ENCODE measurements around the gene BIRC7.

DNA sequence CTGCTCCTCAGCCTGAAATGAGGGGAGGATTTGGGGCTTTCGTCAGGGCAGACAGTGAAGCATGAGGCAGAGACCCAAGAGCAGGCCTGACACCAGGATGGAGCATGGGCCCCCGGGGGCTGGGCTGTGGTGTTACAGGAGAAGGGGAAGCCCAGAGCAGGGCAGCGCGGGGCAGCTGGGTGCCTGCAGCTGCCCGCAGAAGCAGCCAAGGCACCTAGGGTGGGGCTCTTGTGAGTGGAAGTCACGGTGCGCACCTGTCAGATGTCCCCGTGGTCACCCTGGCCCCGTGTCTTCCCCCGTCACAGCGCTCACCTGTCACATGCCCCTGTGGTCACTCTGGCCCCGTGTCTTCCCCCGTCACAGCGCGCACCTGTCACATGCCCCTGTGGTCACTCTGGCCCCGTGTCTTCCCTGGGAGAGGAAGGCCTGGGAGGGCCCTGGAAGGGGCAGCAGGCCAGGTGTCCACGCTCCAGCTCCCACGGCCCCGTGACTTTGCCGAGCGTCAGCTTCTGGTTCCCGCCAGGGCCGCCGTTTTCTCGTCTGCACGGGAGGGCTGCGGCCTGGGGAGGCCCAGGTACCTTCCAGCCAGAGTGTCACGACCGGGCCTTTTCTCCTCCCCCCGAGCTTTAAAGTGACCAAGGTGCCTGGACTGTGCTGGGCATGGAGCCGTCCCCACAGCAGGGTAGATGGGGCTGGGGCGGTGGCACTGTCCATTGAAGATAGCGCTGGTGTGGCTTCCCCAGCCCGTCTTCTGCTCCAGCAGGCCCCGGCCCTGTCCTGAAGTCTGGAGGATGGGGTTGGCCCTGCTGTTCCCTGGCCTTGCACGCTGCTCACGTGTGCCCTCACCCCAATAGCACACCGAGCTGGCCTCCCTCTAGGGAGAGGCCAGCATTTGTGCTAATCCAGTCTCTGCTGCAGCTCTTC is 46.3 kb downstream of the BIRC7 start:
- TF ChIP-seq, protein P1, sequence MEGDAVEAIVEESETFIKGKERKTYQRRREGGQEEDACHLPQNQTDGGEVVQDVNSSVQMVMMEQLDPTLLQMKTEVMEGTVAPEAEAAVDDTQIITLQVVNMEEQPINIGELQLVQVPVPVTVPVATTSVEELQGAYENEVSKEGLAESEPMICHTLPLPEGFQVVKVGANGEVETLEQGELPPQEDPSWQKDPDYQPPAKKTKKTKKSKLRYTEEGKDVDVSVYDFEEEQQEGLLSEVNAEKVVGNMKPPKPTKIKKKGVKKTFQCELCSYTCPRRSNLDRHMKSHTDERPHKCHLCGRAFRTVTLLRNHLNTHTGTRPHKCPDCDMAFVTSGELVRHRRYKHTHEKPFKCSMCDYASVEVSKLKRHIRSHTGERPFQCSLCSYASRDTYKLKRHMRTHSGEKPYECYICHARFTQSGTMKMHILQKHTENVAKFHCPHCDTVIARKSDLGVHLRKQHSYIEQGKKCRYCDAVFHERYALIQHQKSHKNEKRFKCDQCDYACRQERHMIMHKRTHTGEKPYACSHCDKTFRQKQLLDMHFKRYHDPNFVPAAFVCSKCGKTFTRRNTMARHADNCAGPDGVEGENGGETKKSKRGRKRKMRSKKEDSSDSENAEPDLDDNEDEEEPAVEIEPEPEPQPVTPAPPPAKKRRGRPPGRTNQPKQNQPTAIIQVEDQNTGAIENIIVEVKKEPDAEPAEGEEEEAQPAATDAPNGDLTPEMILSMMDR (IDR thresholded peaks at IDR 0.05; ENCODE audit: low read length), result no peak
- TF ChIP-seq EZH2 (IDR thresholded peaks at IDR 0.05; ENCODE audit: borderline replicate concordance, low read length), result no peak

Measured in OCI-LY1 (cell line).